Measurements from ENCODE around the gene ELP4.
"Not testable (repeated sequence)": the region's sequence is repeated elsewhere in the genome, so short reads cannot be mapped to it uniquely, and the experiment has no call there.

The ELP4 gene

GRCh38 chr11:31531293-31531692, 21.7 kb downstream of the ELP4 start:
- no peak for FAIRE-seq

GRCh38 chr11:31535479-31535878, 25.9 kb downstream of the ELP4 start:
- DNase-seq (ENCODE audit: extremely low spot score, insufficient read length, low read depth) (no peak), FAIRE-seq (no peak)

More at GRCh38 chr11:31531293-31531692, 21.7 kb downstream of the ELP4 start:
- DNase-seq (ENCODE audit: extremely low spot score, insufficient read length, low read depth) = no peak

- FAIRE-seq = no peak
- no peak for DNase-seq (ENCODE audit: extremely low spot score, insufficient read length, low read depth)
Observed at GRCh38 chr11:31542862-31543261, 33.3 kb downstream of the ELP4 start.

GRCh38 chr11:31555938-31556337, 46.4 kb downstream of the ELP4 start:
- FAIRE-seq (no peak), DNase-seq (ENCODE audit: extremely low spot score, insufficient read length, low read depth) (no peak)

- no peak for FAIRE-seq
- DNase-seq (ENCODE audit: extremely low spot score, insufficient read length, low read depth) = no peak
Observed at GRCh38 chr11:31558001-31558400, 48.4 kb downstream of the ELP4 start.

- no peak for FAIRE-seq
- no peak for DNase-seq (ENCODE audit: extremely low spot score, insufficient read length, low read depth)
Observed at GRCh38 chr11:31560842-31561476, 51.4 kb downstream of the ELP4 start.

- not testable (repeated sequence) for DNase-seq (ENCODE audit: extremely low spot score, insufficient read length, low read depth); FAIRE-seq
Observed at GRCh38 chr11:31564517-31564916, 55.0 kb downstream of the ELP4 start.

- not testable (repeated sequence) for FAIRE-seq; DNase-seq (ENCODE audit: extremely low spot score, insufficient read length, low read depth)
Observed at GRCh38 chr11:31574133-31574532, 64.6 kb downstream of the ELP4 start.

GRCh38 chr11:31575764-31576163, 66.2 kb downstream of the ELP4 start:
- FAIRE-seq; DNase-seq (ENCODE audit: extremely low spot score, insufficient read length, low read depth): not testable (repeated sequence)

GRCh38 chr11:31579412-31579811, 69.8 kb downstream of the ELP4 start:
- not testable (repeated sequence) for FAIRE-seq; DNase-seq (ENCODE audit: extremely low spot score, insufficient read length, low read depth)

GRCh38 chr11:31582697-31583096, 73.1 kb downstream of the ELP4 start:
- no peak for FAIRE-seq
- DNase-seq (ENCODE audit: extremely low spot score, insufficient read length, low read depth) = no peak

GRCh38 chr11:31598454-31598853, 88.9 kb downstream of the ELP4 start:
- no peak for FAIRE-seq
- DNase-seq (ENCODE audit: extremely low spot score, insufficient read length, low read depth) = no peak

GRCh38 chr11:31601635-31602282, 92.2 kb downstream of the ELP4 start:
- FAIRE-seq (no peak), DNase-seq (ENCODE audit: extremely low spot score, insufficient read length, low read depth) (no peak)

GRCh38 chr11:31606893-31607292, 97.3 kb downstream of the ELP4 start:
- DNase-seq (ENCODE audit: extremely low spot score, insufficient read length, low read depth) (no peak), FAIRE-seq (no peak)

- FAIRE-seq = no peak
- no peak for DNase-seq (ENCODE audit: extremely low spot score, insufficient read length, low read depth)
Observed at GRCh38 chr11:31607914-31608313, 98.3 kb downstream of the ELP4 start.

GRCh38 chr11:31608995-31609394, 99.4 kb downstream of the ELP4 start:
- FAIRE-seq (no peak), DNase-seq (ENCODE audit: extremely low spot score, insufficient read length, low read depth) (no peak)

- no peak for FAIRE-seq
- no peak for DNase-seq (ENCODE audit: extremely low spot score, insufficient read length, low read depth)
Observed at GRCh38 chr11:31610544-31610943, 101.0 kb downstream of the ELP4 start.

GRCh38 chr11:31617246-31617645, 107.7 kb downstream of the ELP4 start:
- FAIRE-seq (no peak), DNase-seq (ENCODE audit: extremely low spot score, insufficient read length, low read depth) (no peak)

- FAIRE-seq (no peak), DNase-seq (ENCODE audit: extremely low spot score, insufficient read length, low read depth) (no peak)
Observed at GRCh38 chr11:31619980-31620379, 110.4 kb downstream of the ELP4 start.

- no peak for FAIRE-seq
- DNase-seq (ENCODE audit: extremely low spot score, insufficient read length, low read depth) = no peak
Observed at GRCh38 chr11:31620434-31620833, 110.9 kb downstream of the ELP4 start.

GRCh38 chr11:31625868-31626267, 116.3 kb downstream of the ELP4 start:
- DNase-seq (ENCODE audit: extremely low spot score, insufficient read length, low read depth) = no peak
- no peak for FAIRE-seq

- DNase-seq (ENCODE audit: extremely low spot score, insufficient read length, low read depth) (no peak), FAIRE-seq (no peak)
Observed at GRCh38 chr11:31628111-31628510, 118.5 kb downstream of the ELP4 start.

All from GM18507 (cell line).